CD8-positive, alpha-beta memory T cell (primary cell): ENCODE measurements around the gene HS3ST5. TPM values are rescaled to one million over a fixed set of nuclear protein-coding genes. Genes with fewer than 3 reads are reported as not detected.
"Not testable (repeated sequence)": the region's sequence is repeated elsewhere in the genome, so short reads cannot be mapped to it uniquely, and the experiment has no call there.

ENCODE experiments used
- CTCF ChIA-PET: fragments of 350-600 bp; sonication (Branson Sonifier 250); formaldehyde crosslinking; loops from one replicate; lab custom pipeline; 2021; ENCODE audit warnings: antibody characterized with exemption; lab: Charles Lee
- POLR2A ChIA-PET: fragments of 350-600 bp; sonication (Branson Sonifier 250); formaldehyde crosslinking; loops from one replicate; lab custom pipeline; 2021; ENCODE audit warnings: antibody characterized with exemption; lab: Charles Lee
- DNase-seq, 5 donors: peaks; one replicate each; pipeline versions ENCODE4 v3.0.0 to v3.0.0-alpha.2; 2020 to 2022; ENCODE audit warnings: mixed read lengths in 1 of 5
- H3K27ac ChIP-seq: one replicate; pipeline ENCODE4 v1.7.0; 2013; ENCODE audit warnings: low read depth, mild to moderate bottlenecking, low read length, moderate library complexity
- H3K27me3 ChIP-seq: 2 replicates; pipeline ENCODE4 v1.7.0; 2013; ENCODE audit warnings: low read length, mild to moderate bottlenecking; ENCODE audit not compliant: insufficient read depth, poor library complexity, severe bottlenecking
- H3K36me3 ChIP-seq: 2 replicates; pipeline ENCODE4 v1.7.0; 2013; ENCODE audit warnings: mild to moderate bottlenecking, low read length, moderate library complexity; ENCODE audit not compliant: insufficient read depth
- H3K4me1 ChIP-seq: 2 replicates; pipeline ENCODE4 v1.7.0; 2013; ENCODE audit warnings: mild to moderate bottlenecking, low read length, moderate library complexity; ENCODE audit not compliant: insufficient read depth
- H3K4me3 ChIP-seq: 2 replicates; pipeline ENCODE4 v1.7.0; 2013; ENCODE audit warnings: mild to moderate bottlenecking, low read length
- H3K9me3 ChIP-seq: 2 replicates; pipeline ENCODE4 v1.7.0; 2013; ENCODE audit warnings: mild to moderate bottlenecking, low read length
- H3K27ac Mint-ChIP-seq, 8 donors: one replicate each; pipeline ENCODE4 v1.8.0; 2020 to 2021; ENCODE audit warnings: mixed read lengths in 8 of 8, mild to moderate bottlenecking in 6 of 8, inconsistent platforms in 3 of 8, moderate library complexity in 3 of 8
- H3K27me3 Mint-ChIP-seq, 2 donors: one replicate each; pipeline ENCODE4 v1.8.0; 2020 to 2021; ENCODE audit warnings: mixed read lengths in 2 of 2, mild to moderate bottlenecking in 1 of 2, moderate library complexity in 1 of 2
- H3K36me3 Mint-ChIP-seq, 3 donors: one replicate each; pipeline ENCODE4 v1.8.0; 2020 to 2021; ENCODE audit warnings: mixed read lengths in 3 of 3, inconsistent platforms in 1 of 3, mild to moderate bottlenecking in 1 of 3
- H3K4me1 Mint-ChIP-seq, 3 donors: one replicate each; pipeline ENCODE4 v1.8.0; 2020 to 2021; ENCODE audit warnings: mixed read lengths in 3 of 3, inconsistent platforms in 1 of 3, mild to moderate bottlenecking in 1 of 3
- H3K4me3 Mint-ChIP-seq, 7 donors: one replicate each; pipeline ENCODE4 v1.8.0; 2020 to 2021; ENCODE audit warnings: mixed read lengths in 7 of 7, mild to moderate bottlenecking in 6 of 7, moderate library complexity in 4 of 7, inconsistent platforms in 2 of 7
- H3K9me3 Mint-ChIP-seq, 5 donors: one replicate each; pipeline ENCODE4 v1.8.0; 2020 to 2022; ENCODE audit warnings: mixed read lengths in 5 of 5, mild to moderate bottlenecking in 3 of 5, moderate library complexity in 2 of 5, inconsistent platforms in 1 of 5
- polyA plus RNA-seq: library from polyadenylated mRNA; unstranded; fragments of 300-500 nt; fragmentation: Illumina TruSeq; gene quantifications from one replicate; pipeline ENCODE4 v1.2.3, GENCODE V29; 2021
- total RNA-seq, 2 experiments: library from RNA; stranded (reverse); gene quantifications; one replicate each; pipeline ENCODE4 v1.2.3, GENCODE V29; 2021

The HS3ST5 gene
- total and polyA plus RNA-seq, 3 experiments from 2014 or later: not detected

- H3K4me3 ChIP-seq: no peak overlapping the region
- Mint-ChIP-seq H3K9me3 (peaks cover 0 to 5% (median 0%) of the 10 kb centered on the region in 5 donors), H3K27me3 (no peaks in the 10 kb centered on the region), H3K4me3 (no peak overlapping the region), H3K36me3 (no peaks in the 10 kb centered on the region), H3K27ac (no peak overlapping the region), H3K4me1 (no peaks in the 10 kb centered on the region)
- no peak for DNase-seq
- CTCF ChIA-PET: no interaction called here
- H3K27ac ChIP-seq: no peak overlapping the region
- H3K4me1 ChIP-seq: no peaks in the 10 kb centered on the region
- no peaks in the 10 kb centered on the region for H3K36me3 ChIP-seq
- H3K9me3 ChIP-seq: no peaks in the 10 kb centered on the region
- no peaks in the 10 kb centered on the region for H3K27me3 ChIP-seq
- POLR2A ChIA-PET: no interaction called here
Measured at GRCh38 chr6:114227944-114228468, 114.8 kb downstream of the HS3ST5 start.

DNA sequence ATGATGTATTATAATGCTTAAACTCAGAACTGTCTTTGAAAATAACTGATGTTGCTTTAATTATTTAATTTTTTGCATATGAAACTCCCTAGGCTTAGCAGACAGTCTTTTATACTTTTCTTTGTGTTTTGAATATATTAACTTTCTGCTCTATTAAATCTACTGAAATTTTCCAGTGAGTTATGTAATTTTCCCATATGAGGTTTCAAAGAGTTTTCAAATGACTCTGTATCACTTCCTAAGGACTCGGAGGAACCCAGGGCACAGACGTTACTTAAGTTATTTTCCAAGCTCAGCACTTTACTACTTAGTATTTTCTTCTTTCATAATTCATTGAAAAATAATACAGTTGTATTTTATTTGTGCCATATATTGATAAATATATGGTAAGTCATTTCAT lies 122.6 kb downstream of the HS3ST5 start:
- Histone ChIP-seq H3K27me3 (no peaks in the 10 kb centered on the region), H3K27ac (no peak overlapping the region), H3K9me3 (no peaks in the 10 kb centered on the region), H3K36me3 (no peaks in the 10 kb centered on the region), H3K4me1 (no peaks in the 10 kb centered on the region), H3K4me3 (no peak overlapping the region)
- no peaks in the 10 kb centered on the region for H3K27me3 Mint-ChIP-seq
- H3K4me1 Mint-ChIP-seq: no peaks in the 10 kb centered on the region
- POLR2A ChIA-PET: no interaction called here
- H3K27ac Mint-ChIP-seq: no peak overlapping the region
- peaks cover 0 to 5% (median 0%) of the 10 kb centered on the region in 5 donors for H3K9me3 Mint-ChIP-seq
- CTCF ChIA-PET: no interaction called here
- H3K4me3 Mint-ChIP-seq: no peak overlapping the region
- no peak for DNase-seq
- no peaks in the 10 kb centered on the region for H3K36me3 Mint-ChIP-seq

- H3K4me1 Mint-ChIP-seq: no peaks in the 10 kb centered on the region
- H3K36me3 ChIP-seq: no peaks in the 10 kb centered on the region
- no peak overlapping the region for H3K27ac Mint-ChIP-seq
- no peaks in the 10 kb centered on the region for H3K27me3 ChIP-seq
- no peak for DNase-seq
- no peak overlapping the region for H3K4me3 Mint-ChIP-seq
- no peaks in the 10 kb centered on the region for H3K4me1 ChIP-seq
- H3K36me3 Mint-ChIP-seq: no peaks in the 10 kb centered on the region
- no peaks in the 10 kb centered on the region for H3K27me3 Mint-ChIP-seq
- CTCF ChIA-PET: no interaction called here
- peaks cover 0 to 5% (median 0%) of the 10 kb centered on the region in 5 donors for H3K9me3 Mint-ChIP-seq
- H3K27ac ChIP-seq: no peak overlapping the region
- no peaks in the 10 kb centered on the region for H3K9me3 ChIP-seq
- POLR2A ChIA-PET: no interaction called here
- no peak overlapping the region for H3K4me3 ChIP-seq
Measured at GRCh38 chr6:114218437-114219340, 124.1 kb downstream of the HS3ST5 start.

GRCh38 chr6:114217996-114218395 lies 124.8 kb downstream of the HS3ST5 start:
- H3K4me3 ChIP-seq, POLR2A ChIA-PET, H3K27me3 ChIP-seq, DNase-seq, H3K27me3 Mint-ChIP-seq, CTCF ChIA-PET, H3K9me3 Mint-ChIP-seq, H3K27ac Mint-ChIP-seq, H3K4me1 ChIP-seq, H3K36me3 ChIP-seq, H3K9me3 ChIP-seq, H3K4me3 Mint-ChIP-seq, H3K36me3 Mint-ChIP-seq, H3K27ac ChIP-seq, H3K4me1 Mint-ChIP-seq: not testable (repeated sequence)

- ChIA-PET CTCF (no interaction called here), POLR2A (no interaction called here)
- H3K4me1 ChIP-seq: no peaks in the 10 kb centered on the region
- H3K4me1 Mint-ChIP-seq: no peaks in the 10 kb centered on the region
- no peak overlapping the region for H3K27ac Mint-ChIP-seq
- no peak overlapping the region for H3K4me3 ChIP-seq
- H3K9me3 Mint-ChIP-seq: peaks cover 0 to 2% (median 0%) of the 10 kb centered on the region in 5 donors
- H3K36me3 Mint-ChIP-seq: no peaks in the 10 kb centered on the region
- H3K4me3 Mint-ChIP-seq: no peak overlapping the region
- no peaks in the 10 kb centered on the region for H3K27me3 ChIP-seq
- no peaks in the 10 kb centered on the region for H3K27me3 Mint-ChIP-seq
- no peaks in the 10 kb centered on the region for H3K9me3 ChIP-seq
- DNase-seq: no peak
- H3K27ac ChIP-seq: no peak overlapping the region
- no peaks in the 10 kb centered on the region for H3K36me3 ChIP-seq
Measured at GRCh38 chr6:114216789-114217467, 125.9 kb downstream of the HS3ST5 start.

DNA sequence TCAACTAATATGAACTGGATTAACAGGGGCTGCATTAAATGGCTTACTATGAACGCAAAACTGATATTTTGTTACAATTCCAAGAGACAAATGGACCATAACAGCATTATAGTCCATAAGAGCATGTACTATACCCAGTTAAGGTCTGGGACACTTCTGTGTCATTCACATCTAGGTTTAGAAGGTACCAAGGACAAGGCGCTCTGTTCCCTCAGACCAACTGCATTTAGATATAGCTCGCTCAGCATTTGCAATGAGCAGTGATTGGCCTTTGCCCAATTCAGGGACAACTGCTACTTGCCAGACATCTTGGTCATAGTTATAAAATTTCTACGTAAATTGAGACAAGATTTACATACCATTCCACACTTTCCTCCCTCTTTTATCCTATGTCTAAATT lies 132.4 kb downstream of the HS3ST5 start:
- CTCF ChIA-PET: no interaction called here
- no peak overlapping the region for H3K27ac Mint-ChIP-seq

GRCh38 chr6:114203460-114203859 lies 139.4 kb downstream of the HS3ST5 start:
- Histone ChIP-seq H3K27ac (no peak overlapping the region), H3K4me1 (no peaks in the 10 kb centered on the region), H3K4me3 (no peak overlapping the region), H3K27me3 (no peaks in the 10 kb centered on the region), H3K36me3 (no peaks in the 10 kb centered on the region), H3K9me3 (no peaks in the 10 kb centered on the region)
- no peak for DNase-seq
- H3K27me3 Mint-ChIP-seq: no peaks in the 10 kb centered on the region
- no peak overlapping the region for H3K27ac Mint-ChIP-seq
- H3K4me1 Mint-ChIP-seq: no peaks in the 10 kb centered on the region
- no peak overlapping the region for H3K4me3 Mint-ChIP-seq
- peaks cover 0 to 3% (median 0%) of the 10 kb centered on the region in 5 donors for H3K9me3 Mint-ChIP-seq
- H3K36me3 Mint-ChIP-seq: no peaks in the 10 kb centered on the region
- ChIA-PET POLR2A (no interaction called here), CTCF (no interaction called here)

More for the DNA sequence above, 132.4 kb downstream of the HS3ST5 start:
- Mint-ChIP-seq H3K27me3 (no peaks in the 10 kb centered on the region), H3K4me1 (no peaks in the 10 kb centered on the region), H3K9me3 (peaks cover 0 to 3% (median 0%) of the 10 kb centered on the region in 5 donors), H3K4me3 (no peak overlapping the region), H3K36me3 (no peaks in the 10 kb centered on the region)
- no peak overlapping the region for H3K27ac ChIP-seq
- no peak for DNase-seq
- no peaks in the 10 kb centered on the region for H3K4me1 ChIP-seq
- H3K36me3 ChIP-seq: no peaks in the 10 kb centered on the region
- H3K4me3 ChIP-seq: no peak overlapping the region
- POLR2A ChIA-PET: no interaction called here
- H3K9me3 ChIP-seq: no peaks in the 10 kb centered on the region
- no peaks in the 10 kb centered on the region for H3K27me3 ChIP-seq

GRCh38 chr6:114202389-114202788 lies 140.4 kb downstream of the HS3ST5 start:
- peaks cover 0 to 3% (median 0%) of the 10 kb centered on the region in 5 donors for H3K9me3 Mint-ChIP-seq

More at GRCh38 chr6:114202389-114202788, 140.4 kb downstream of the HS3ST5 start:
- Mint-ChIP-seq H3K36me3 (no peaks in the 10 kb centered on the region), H3K4me1 (no peaks in the 10 kb centered on the region), H3K27me3 (no peaks in the 10 kb centered on the region), H3K27ac (peak overlapping the region in 1 of 8 donors; percentile 94), H3K4me3 (no peak overlapping the region)
- H3K4me3 ChIP-seq: no peak overlapping the region
- no peaks in the 10 kb centered on the region for H3K9me3 ChIP-seq
- CTCF ChIA-PET: no interaction called here
- no peaks in the 10 kb centered on the region for H3K36me3 ChIP-seq
- POLR2A ChIA-PET: no interaction called here
- no peak overlapping the region for H3K27ac ChIP-seq
- H3K27me3 ChIP-seq: no peaks in the 10 kb centered on the region
- no peak for DNase-seq
- no peaks in the 10 kb centered on the region for H3K4me1 ChIP-seq
